Stimulated activated CD4-positive, alpha-beta T cell treated with anti-CD3 and anti-CD28 coated beads, Interleukin-1b, Interleukin-23, amount 100 ng/mL, for 48 hours (primary cell): ENCODE results near the gene SPRTN.

Experiments used
- DNase-seq: peaks from one replicate; pipeline ENCODE4 v3.0.0-alpha.2; 2020

SPRTN gene

DNA sequence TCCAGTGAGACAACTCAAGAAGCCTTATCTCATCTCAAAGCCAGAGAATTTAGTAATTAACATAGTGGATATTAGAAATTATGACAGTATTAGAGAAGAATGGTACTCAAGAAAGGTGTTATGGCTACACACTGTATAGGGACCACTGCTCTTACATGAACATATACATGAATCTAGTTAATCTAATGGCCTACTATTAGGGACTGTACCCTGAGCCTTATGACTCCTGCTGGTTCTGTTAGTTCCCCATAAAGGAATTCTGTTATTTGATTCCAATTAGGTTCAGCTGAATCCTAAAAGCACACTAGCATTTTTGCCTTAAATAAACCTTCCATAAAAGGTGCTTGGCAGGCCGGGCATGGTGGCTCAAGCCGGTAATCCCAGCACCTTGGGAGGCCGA lies 44.3 kb downstream of the SPRTN start:
- DNase-seq = no peak

DNA sequence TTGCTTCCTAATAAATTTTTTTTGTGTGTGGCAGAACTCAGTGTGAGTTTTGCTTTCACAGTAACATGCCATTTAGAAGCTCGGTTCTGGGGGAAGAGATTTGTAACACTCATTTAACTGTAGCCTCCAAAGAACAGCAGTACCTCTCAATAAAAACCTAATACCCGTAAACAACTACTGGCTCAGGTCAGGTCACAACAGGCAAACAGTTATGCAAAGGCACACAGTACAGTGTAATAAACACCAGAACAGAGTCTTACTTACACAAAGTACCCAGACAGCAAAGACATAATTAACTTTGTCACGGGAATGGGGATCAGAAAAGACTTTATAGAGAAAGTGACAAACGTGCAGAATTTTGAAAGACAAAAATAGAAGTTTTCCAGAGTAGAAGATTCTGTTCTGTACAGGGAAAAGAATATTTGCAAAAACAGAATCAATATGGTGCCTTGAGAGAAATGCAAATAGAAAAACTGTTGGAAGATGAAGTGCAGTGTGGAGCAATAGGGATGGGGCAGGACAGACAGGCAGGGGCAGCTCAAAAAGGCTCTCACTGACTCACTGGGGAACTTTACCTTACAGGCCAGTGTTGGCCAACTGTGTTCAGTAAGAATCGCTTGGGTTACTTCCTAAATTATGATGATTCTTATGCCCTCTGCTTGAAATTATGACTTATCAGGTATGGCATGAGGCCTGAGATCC lies 45.2 kb downstream of the SPRTN start:
- no peak for DNase-seq

DNA sequence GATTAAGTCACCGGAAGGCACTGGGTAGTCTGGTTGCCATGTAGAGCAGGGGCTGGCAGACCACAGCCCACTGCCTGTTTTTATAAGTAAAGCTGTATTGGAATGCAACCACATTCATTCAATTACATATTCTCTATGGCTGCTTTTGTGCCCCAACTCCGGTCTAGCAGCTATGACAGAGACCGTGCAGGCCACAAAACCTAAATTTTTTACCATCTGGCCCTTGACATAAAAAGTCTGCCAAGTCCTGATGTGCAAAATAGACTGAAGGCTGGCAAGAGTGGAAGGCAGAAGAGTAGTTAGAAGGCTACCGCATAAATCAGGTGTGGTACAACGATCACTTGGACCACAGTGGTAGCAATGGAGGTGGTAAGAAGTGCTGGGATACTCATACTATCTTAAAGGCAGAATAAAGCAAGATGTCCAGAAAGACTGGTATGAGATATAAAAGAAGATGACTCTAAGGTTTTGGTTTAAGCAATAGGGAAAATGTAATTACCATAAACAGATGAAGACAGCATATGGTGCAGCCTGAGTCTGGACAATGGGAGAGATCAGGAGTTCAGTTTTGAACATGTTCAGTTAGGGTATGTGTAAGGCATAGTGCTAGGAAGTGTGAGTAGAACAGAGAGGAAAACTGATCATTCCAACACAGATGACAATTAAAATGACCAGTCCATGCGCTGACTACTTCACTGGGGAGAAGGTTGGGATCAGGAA lies 46.8 kb downstream of the SPRTN start:
- DNase-seq = no peak

DNA sequence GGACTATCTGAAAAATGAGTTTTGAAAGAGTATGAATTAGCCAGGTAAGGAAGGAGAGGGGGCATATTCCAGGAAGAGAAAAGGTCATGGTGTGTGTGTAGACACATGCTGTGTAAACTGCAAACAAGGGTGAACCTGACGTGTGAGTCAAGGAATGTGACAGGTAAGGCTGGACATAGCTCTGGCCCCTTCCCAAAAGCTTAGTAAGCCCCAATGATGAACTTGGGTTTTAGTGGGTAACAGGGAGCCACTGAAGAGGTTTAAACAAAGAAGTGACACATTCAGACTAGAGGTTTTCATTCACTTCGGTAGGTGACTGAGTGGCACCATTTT lies 47.3 kb downstream of the SPRTN start:
- DNase-seq = no peak

DNA sequence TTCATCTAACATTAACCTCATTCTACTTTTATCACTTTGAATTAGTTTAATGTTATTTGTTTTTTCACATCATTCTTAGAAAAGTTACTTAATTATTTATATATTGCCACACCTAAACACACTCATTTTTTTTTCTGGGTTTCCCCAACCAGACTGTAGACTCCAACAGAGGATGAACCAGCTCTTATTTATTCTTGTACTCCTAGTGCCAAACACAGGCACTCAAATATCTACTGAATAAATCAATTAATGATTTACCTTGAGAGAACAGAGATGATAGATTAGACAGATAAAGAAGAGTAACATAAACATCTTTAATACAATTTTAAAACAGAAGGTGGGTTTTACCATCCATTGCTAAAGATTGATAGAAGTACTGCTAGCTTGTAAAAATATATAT lies 48.4 kb downstream of the SPRTN start:
- no peak for DNase-seq

DNA sequence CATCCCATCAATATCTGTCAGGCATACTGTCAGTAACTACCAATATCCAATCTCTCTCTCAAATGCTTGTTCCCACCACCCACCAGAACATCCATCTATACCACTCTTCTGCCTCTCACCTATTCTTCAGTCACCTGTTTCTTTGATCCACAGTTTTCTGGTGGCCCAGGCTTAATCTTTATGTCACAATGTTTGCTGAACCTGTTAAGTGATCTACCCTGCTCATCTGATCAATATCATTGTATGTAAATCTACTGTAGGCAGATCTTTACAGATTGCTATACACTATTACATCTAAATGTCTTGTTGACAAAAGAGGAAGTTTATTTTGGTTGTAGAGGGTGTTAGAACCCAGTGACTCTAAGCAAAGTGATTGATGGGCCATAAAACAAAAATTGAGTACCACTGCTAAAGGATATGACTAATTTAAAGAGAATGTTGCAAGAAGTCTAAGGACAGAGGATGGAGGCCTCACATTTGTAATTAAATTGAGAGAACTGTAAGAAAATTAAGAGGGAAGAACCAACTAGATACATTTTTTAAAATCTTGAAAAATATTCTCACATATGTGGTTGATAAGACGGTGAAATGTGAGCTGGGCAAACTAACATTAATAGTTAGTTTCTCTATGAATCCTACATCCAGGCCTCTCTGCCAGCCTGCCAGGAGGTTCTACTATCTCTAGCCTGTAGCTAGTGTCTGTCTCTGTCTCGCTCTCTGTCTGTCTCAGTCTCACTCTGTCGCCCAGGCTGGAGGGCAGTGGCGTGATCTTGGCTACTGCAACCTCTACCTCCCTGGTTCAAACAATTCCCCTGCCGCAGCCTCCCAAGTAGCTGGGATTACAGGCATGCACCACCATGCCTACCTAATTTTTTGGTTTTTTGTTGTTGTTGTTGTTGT lies 49.9 kb downstream of the SPRTN start:
- DNase-seq = no peak

DNA sequence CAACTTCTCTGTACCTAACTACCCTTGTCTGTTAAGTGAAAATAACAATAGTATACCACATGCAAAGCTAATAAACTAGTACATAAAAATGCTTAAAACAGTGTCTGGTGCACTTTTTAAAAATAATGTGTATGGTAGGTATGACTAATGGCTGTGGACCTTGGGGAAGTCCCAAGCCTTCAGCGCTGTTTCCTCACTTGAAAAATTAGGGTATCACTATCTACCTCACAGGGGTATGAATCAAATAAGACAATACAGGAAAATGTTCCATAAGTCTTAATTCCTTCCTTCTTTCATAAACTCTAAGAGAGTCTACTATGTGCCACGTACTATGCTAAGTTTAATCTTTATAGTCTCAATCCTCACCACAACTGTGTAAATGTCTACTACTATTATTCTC lies 52.0 kb downstream of the SPRTN start:
- DNase-seq = no peak

DNA sequence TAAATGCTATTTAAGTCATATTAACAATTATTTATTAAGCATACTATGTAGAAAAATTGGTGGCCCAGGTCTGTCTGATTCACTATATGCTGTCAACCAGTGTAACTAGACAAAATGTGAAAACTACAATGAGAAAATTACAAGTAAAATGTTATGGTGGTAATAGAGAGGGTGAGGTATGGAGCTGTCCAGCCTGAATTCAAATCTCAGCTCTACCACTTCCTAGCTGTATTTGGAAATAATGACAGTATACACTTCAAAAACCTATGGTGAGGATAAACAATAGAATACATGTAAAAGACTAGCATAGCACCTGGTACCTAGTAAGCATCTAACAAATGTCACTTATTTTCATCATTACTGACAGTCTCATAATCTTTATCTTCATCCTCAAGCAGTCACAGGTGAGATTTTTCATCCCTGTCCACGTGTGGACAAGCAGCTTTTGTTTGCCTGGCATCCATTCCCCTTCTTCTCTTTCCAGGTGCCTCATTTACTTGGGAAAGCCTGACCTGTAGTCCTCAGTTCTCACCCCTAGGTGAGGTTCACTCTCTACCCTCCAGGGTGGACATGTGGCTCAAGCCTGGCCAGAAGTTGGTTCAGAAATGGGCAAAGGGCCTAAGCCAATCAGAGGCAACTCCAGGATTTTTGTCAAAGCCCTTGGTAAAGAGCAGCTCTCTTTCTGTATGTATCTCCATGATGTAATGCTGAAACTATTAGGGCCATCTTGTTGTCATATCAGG lies 54.5 kb downstream of the SPRTN start:
- DNase-seq = no peak

DNA sequence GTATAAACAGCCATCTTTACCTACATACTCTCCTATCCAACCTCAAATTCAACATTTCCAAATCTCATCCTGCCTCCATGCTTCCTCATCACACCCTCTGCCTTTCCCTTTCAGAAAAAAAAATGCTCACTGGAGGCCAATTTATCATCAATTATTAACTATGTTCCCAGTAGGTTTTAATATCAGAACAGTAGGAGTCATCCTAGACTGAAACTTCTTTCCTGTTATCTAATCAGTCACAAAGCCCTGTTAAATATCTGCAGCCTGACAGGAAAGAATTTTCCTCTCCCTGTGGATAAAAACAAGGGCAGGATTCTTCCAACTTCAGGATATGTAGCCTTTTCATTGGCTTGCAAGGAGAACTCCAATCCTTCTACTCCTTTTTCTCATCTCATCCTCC lies 55.6 kb downstream of the SPRTN start:
- no peak for DNase-seq

DNA sequence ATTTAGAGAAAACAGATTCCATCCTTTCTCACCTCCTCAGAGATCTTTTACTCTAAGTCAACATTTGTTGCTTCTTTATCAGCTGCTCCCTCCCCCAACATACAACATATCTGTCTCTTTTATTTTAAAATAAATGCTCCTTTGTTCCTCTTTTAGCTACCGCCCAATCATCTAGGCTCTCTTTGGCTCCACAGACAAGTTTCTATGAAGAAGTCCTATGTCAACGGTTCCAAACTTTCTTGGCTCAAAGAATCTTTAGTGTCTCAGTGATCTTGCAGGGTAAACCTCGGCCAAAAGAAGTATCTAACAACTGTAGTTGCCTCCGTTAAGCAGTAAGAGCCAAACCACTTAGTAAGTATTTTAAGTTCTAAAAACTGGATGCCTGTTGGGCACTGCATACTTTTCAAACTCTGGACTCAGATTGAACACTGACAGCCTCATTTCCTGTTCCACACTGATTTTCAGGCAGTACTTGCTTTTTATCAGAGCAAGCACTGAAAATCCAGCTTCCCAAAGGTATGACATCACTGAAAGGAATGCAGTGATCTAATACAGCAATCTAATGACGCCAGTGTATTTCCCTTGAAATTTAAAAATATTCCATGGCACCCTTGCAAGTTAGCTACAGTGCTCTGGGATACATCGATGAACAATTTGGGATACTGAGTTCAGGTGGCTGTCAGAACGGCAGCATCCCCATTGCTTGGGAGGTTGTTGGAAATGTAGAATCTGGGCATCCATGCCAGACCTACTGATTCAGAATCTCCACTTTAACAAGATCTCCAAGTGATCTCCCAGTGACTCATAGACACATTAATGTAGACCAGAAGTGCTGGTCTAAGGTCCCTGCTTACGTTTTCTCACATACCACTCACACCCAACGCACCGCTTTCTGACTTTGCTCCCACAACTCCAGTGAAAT lies 57.2 kb downstream of the SPRTN start:
- no peak for DNase-seq

DNA sequence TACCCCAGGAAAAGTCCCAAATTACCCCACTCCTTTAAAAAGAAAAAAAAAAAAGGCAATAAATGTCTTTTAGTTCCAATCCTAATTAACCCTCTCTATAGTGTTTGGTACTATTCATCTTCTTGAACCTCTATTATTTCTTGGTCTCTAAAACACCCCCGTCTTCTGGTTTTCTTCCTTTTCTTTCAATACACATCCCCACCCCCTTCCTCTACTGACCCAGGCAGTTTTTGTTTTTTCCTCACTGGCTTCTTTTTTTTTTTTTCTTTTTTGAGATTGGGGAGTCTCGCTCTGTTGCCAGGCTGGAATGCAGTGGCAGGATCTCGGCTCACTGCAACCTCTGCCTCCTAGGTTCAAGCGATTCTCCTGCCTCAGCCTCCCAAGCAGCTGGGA lies 57.9 kb downstream of the SPRTN start:
- DNase-seq = no peak

DNA sequence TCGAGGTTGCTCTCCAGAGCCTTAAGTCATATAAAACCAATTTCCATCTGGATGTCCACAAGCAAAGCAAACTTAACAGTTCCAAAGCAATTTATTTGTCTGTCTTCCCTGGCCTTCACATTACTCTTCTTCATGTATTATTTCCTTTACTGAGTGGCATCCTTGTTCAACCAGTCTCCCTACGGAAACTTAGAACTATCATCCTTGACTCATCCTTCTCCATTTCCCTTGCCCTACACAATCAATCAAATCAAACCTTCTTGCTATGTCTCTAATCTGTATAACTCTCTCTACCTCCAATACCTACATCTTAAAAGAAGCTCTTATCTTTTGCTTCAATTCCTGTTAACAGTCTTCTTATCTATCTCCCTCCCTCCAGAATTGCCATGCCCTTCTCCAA lies 58.5 kb downstream of the SPRTN start:
- no peak for DNase-seq

DNA sequence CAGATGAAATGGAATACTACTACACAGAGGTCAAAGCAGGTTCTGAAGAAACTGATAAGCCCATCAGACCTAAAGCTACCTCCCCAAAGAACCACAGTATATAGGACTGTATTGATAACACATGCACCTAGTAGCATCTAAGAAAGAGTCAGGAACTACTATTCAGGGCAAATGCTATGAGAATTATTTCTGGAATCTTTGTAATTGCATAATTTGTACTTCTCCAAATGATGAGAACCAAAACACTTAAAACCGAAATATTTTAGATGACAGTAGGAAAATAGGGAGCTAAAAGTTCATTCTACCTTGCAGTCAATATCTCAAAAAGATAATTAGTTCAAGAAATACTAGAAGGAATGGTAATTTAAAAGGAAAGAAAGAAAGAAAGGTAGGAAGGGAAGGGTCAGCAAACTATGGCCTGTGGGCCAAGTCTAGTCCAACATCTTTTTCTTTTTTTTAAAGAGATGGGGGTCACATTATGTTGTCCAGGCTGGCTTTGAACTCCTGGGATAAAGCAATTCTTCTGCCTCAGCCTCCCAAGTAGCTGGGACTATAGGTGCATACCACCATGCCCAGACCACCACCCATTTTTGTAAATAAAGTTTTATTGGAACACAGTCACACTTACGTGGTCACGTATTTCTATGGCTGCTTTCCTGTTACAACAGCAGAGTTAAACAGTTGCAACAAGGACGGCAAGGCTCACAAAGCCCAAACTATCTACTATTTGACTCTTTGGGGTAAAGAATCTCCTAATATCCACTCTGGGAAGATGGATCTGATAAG lies 60.0 kb downstream of the SPRTN start:
- no peak for DNase-seq

DNA sequence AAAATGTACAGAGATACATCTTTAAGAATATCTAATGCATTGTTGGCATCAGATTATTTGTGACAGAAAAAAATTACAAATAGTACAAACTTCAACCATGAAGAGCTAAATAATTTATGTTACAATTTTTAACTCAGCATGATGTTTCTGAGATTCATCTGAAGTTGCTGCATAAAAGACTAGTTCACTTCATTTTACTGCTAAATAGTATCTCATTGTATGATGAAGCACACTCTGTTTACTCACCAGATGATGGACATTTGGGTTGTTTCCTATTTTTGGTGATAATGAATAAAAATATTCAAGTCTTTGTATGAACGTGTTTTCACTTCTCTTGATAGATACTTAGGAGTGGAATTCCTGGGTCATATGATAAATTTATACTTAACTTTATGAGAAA lies 63.4 kb downstream of the SPRTN start:
- DNase-seq = no peak

DNA sequence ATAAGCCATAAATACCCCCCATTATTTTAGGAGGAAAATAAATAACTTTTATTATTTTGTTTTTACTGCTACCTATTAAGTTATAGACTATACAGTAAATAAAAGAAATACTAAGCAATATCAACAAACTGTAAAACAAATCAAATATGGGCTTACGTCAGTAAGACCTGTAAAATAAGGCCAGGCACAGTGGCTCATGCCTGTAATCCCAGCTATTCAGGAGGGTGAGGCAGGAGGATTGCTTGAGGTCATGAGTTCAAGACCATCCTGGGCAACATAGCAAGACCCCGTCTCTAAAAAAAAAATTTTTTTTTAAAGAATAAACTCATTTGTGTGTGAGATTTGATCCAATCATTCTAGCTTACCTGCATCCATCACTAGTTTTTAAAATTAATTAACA lies 66.2 kb downstream of the SPRTN start:
- no peak for DNase-seq
